GM12878 (cell line): Measurements from ENCODE around the gene GNL3. TPM values are rescaled to one million over a fixed set of nuclear protein-coding genes. Genes with fewer than 3 reads are reported as not detected.
A peak's percentile ranks its signal among the peaks of the same experiment; 100 is the strongest.

Source experiments
- ATAC-seq: fragments of 200-7000 bp; cut with Tn5 transposase; 3 replicates; pipeline ENCODE4 v1.9.1; 2020; ENCODE audit warnings: mild to moderate bottlenecking, moderate library complexity
- BruUV-seq: library from RNA; stranded (reverse); fragments of 400-500 nt; replicated peaks from 2 replicates; lab custom pipeline; 2021; lab: Mats Ljungman, UMichigan
- CTCF ChIA-PET: fragments of 300-600 bp; sonication (Branson Sonifier 250); formaldehyde crosslinking; extraction: SDS; loops from one replicate; lab custom pipeline; 2021; ENCODE audit warnings: inconsistent platforms; lab: Yijun Ruan, JAX
- POLR2A ChIA-PET: fragments of 350-600 bp; formaldehyde crosslinking; extraction: SDS; loops from one replicate; lab custom pipeline; 2021; ENCODE audit warnings: inconsistent platforms; lab: Charles Lee
- RAD21 ChIA-PET: fragments of 300-600 bp; sonication (Branson Sonifier 250); formaldehyde crosslinking; loops from one replicate; lab custom pipeline; 2023; ENCODE audit warnings: antibody characterized with exemption; ENCODE audit not compliant: unreplicated experiment; lab: Charles Lee
- SMC1A ChIA-PET: fragments of 300-600 bp; sonication (Branson Sonifier 250); formaldehyde crosslinking; loops from one replicate; lab custom pipeline; 2023; ENCODE audit not compliant: unreplicated experiment, uncharacterized antibody; lab: Charles Lee
- DNase-seq: peaks from one replicate; pipeline ENCODE4 v3.0.0-alpha.2; 2011; ENCODE audit warnings: low read depth, low spot score
- FAIRE-seq: peaks from 3 replicates; lab custom pipeline; 2011; peaks lifted over from hg19 to GRCh38; lab: Jason Lieb, UNC
- H2AFZ ChIP-seq: 2 replicates; pipeline ENCODE4 v1.6.0; 2011; ENCODE audit warnings: low read depth, low read length, control low read depth; ENCODE audit not compliant: control insufficient read depth
- H3K27ac ChIP-seq: 2 replicates; pipeline ENCODE4 v1.5.1; 2011; ENCODE audit warnings: control low read depth; ENCODE audit not compliant: control insufficient read depth, insufficient read depth
- H3K27me3 ChIP-seq, 2 experiments: replicated peaks in 1 of 2; 2 replicates each; pipeline versions ENCODE4 v1.6.0 to v1.6.1; 2011; ENCODE audit warnings: low read length in 1 of 2; ENCODE audit not compliant: control insufficient read depth in 2 of 2, insufficient read depth in 2 of 2
- H3K36me3 ChIP-seq, 2 experiments: 2 replicates each; pipeline ENCODE4 v1.5.1; 2011; ENCODE audit warnings: low read length in 1 of 2; ENCODE audit not compliant: control insufficient read depth in 2 of 2, insufficient read depth in 2 of 2
- H3K4me1 ChIP-seq: 2 replicates; pipeline ENCODE4 v1.6.1; 2011; ENCODE audit warnings: mild to moderate bottlenecking, low read length, moderate library complexity, mixed read lengths; ENCODE audit not compliant: control insufficient read depth, insufficient read depth
- H3K4me2 ChIP-seq: 2 replicates; pipeline ENCODE4 v1.6.0; 2011; ENCODE audit warnings: control low read depth; ENCODE audit not compliant: control insufficient read depth, insufficient read depth
- H3K4me3 ChIP-seq: fragments of 200-600 bp; sonication (generic); 2 replicates; pipeline ENCODE4 v1.5.1; 2016
- H3K79me2 ChIP-seq: 2 replicates; pipeline ENCODE4 v1.6.0; 2011; ENCODE audit warnings: low read length; ENCODE audit not compliant: control insufficient read depth, insufficient read depth
- H3K9ac ChIP-seq: 2 replicates; pipeline ENCODE4 v1.8.0; 2011; ENCODE audit warnings: low read length, control low read depth, mixed read lengths; ENCODE audit not compliant: control insufficient read depth, insufficient read depth
- H3K9me3 ChIP-seq: replicated peaks from 3 replicates; pipeline ENCODE4 v1.5.1; 2011; ENCODE audit warnings: mild to moderate bottlenecking, low read length; ENCODE audit not compliant: control insufficient read depth, insufficient read depth
- H4K20me1 ChIP-seq: 2 replicates; pipeline ENCODE4 v1.6.0; 2011; ENCODE audit not compliant: control insufficient read depth, insufficient read depth
- EED ChIP-seq: sonication (generic); IDR thresholded peaks from 2 replicates; pipeline ENCODE4 v1.6.1; 2016; ENCODE audit warnings: antibody characterized with exemption, low read depth
- GATAD2B ChIP-seq: fragments of 450-650 bp; conservative IDR thresholded peaks from 2 replicates; pipeline ENCODE4 v1.6.1; 2017; ENCODE audit warnings: low read depth, mild to moderate bottlenecking, moderate library complexity
- JUNB ChIP-seq: IDR thresholded peaks from 2 replicates; pipeline ENCODE4 v1.6.1; 2016; ENCODE audit warnings: antibody characterized with exemption, mild to moderate bottlenecking
- MXI1 ChIP-seq: fragments of 150-350 bp; IDR thresholded peaks from 2 replicates; pipeline ENCODE4 v1.6.1; 2011; ENCODE audit warnings: low read depth, mild to moderate bottlenecking, inconsistent platforms, low read length, improper control_type of control experiment
- NBN ChIP-seq: fragments of 450-650 bp; IDR thresholded peaks from 2 replicates; pipeline ENCODE4 v1.6.1; 2016
- PBX3 ChIP-seq: IDR thresholded peaks from 2 replicates; pipeline ENCODE4 v1.6.1; 2011; ENCODE audit warnings: mild to moderate bottlenecking, low read depth, low read length, moderate library complexity; ENCODE audit not compliant: insufficient replicate concordance
- RUNX3 ChIP-seq: IDR thresholded peaks from 2 replicates; pipeline ENCODE4 v1.6.1; 2012; ENCODE audit warnings: low read length, inconsistent platforms
- TARDBP ChIP-seq: IDR thresholded peaks from 2 replicates; pipeline ENCODE4 v1.6.1; 2016; ENCODE audit warnings: borderline replicate concordance
- TCF3 ChIP-seq: IDR thresholded peaks from 2 replicates; pipeline ENCODE4 v1.6.1; 2012; ENCODE audit warnings: low read depth, mild to moderate bottlenecking, low read length, borderline replicate concordance; ENCODE audit not compliant: insufficient read depth
- ZNF384 ChIP-seq: IDR thresholded peaks from 2 replicates; pipeline ENCODE4 v1.6.1; 2012; ENCODE audit warnings: low read depth, mild to moderate bottlenecking, low read length, improper control_type of control experiment, borderline replicate concordance
- ZNF687 ChIP-seq: fragments of 450-650 bp; IDR thresholded peaks from 2 replicates; pipeline ENCODE4 v1.6.1; 2017; ENCODE audit warnings: mild to moderate bottlenecking, moderate library complexity
- WGBS: methylation state at CpG from one replicate; pipeline ENCODE4 v1.1.6; 2016; ENCODE audit warnings: low lambda C conversion rate; ENCODE audit not compliant: insufficient replicate concordance, insufficient coverage; ENCODE audit errors: missing lambda C conversion rate; 5-methylcytosine and 5-hydroxymethylcytosine counted together
- in situ Hi-C: fragments of 300-500 bp; cut with MboI; formaldehyde crosslinking; loops from 9 replicates; pipeline ENCODE4 v1.14.3; 2018; ENCODE audit warnings: mixed read lengths
- intact Hi-C: fragments of 100-400 bp; cut with micrococcal nuclease; formaldehyde crosslinking; loops from one replicate; pipeline ENCODE4 v1.14.2; 2022; ENCODE audit not compliant: unreplicated experiment
- polyA plus RNA-seq, 11 experiments: library from polyadenylated mRNA; depleted of rRNA in 4 of 11; unstranded in 6 of 11; stranded (reverse) in 5 of 11; fragments of >200 nt; fragmentation: Nextera tagmentation in 4 of 11; fragmentation: Illumina TruSeq in 1 of 11; extraction: Ambion mirVana in 4 of 11; extraction: Trizol in 1 of 11; gene quantifications; 1 replicate in 1 of 11; 2 replicates in 10 of 11; pipeline versions ENCODE4 v1.2.1 to v1.2.3, GENCODE V29; 2011 to 2016; ENCODE audit warnings: inconsistent platforms in 2 of 11, missing spikeins in 2 of 11, low read depth in 1 of 11
- total RNA-seq, 4 experiments: library from RNA; depleted of rRNA in 3 of 4; stranded (reverse); fragments of >200 nt in 3 of 4; fragmentation: Illumina TruSeq in 1 of 4; extraction: Trizol in 1 of 4; gene quantifications; 2 replicates each; pipeline versions ENCODE4 v1.2.1 to v1.2.3, GENCODE V29; 2013 to 2021
- TF ChIP-seq, protein P1 (sequence below): fragments of 450-650 bp; IDR thresholded peaks from 2 replicates; pipeline ENCODE4 v1.6.1; 2017; ENCODE audit warnings: antibody characterized with exemption, mild to moderate bottlenecking, moderate library complexity
- TF ChIP-seq, protein P2 (sequence below): fragments of 150-350 bp; IDR thresholded peaks from 2 replicates; pipeline ENCODE4 v1.6.1; 2014; ENCODE audit warnings: mild to moderate bottlenecking, low read depth, low read length

Gene GNL3
- total and polyA plus RNA-seq, 10 of the 15 experiments (the other 5 are each of a cell fraction or from before 2014, with no cell fraction given): 172 to 368 (median 257) TPM

DNA sequence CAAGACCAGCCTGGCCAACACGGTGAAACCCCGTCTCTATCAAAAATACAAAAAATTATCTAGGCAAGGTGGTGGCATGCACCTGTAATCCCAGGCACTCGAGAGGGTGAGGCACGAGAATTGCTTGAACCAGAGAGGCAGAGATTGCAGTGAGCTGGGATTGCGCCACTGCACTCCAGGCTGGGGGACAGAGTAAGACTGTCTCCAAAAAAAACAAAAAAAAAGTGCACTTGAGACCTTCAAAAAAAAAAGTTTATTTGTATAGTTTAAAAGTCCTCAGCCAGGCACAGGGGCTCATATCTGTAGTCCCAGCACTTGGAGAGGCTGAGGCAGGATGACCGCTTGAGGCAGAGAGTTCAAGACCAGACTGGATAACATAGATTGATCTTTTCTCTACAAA lies 2.2 kb upstream of the GNL3 start:
- FAIRE-seq: no peak
- peaks cover 4 to 25% of the 10 kb centered on the region in 2 experiments for H3K36me3 ChIP-seq
- H3K4me1 ChIP-seq: peaks cover 29% of the 10 kb centered on the region
- no peaks in the 10 kb centered on the region for H4K20me1 ChIP-seq
- H3K9me3 ChIP-seq: no peaks in the 10 kb centered on the region
- no peak for ATAC-seq
- H3K79me2 ChIP-seq: peaks cover 90% of the 10 kb centered on the region
- no peak for DNase-seq
- no peaks in the 10 kb centered on the region for H3K27me3 ChIP-seq
- H2AFZ ChIP-seq: no peak overlapping the region
- H3K4me3 ChIP-seq: peak overlapping the region; percentile 79; the same call in 1 of the 2 replicates
- in situ Hi-C loops (no loop called here), intact Hi-C loops (loop anchor here (10.0 kb wide), 1 partner anchor 229 kb away; the partner anchor contains the start of genes NISCH and TNNC1)
- 100% methylated on average over 6 of the region's 6 CpGs for WGBS
- no TSS peak for BruUV-seq
- ChIA-PET CTCF (interaction anchor here (0.7 to 2.2 kb wide), 2 partner anchors 12 to 225 kb away, joined by 3 to 9 read pairs; no protein-coding TSS in a partner anchor), POLR2A (no interaction called here), RAD21 (interaction anchor here (1.7 kb wide), 1 partner anchor 13 kb away, joined by 6 read pairs; no protein-coding TSS in a partner anchor), SMC1A (interaction anchor here (0.7 to 1.9 kb wide), 3 partner anchors 13 to 24 kb away, joined by 4 to 8 read pairs (median 4); no protein-coding TSS in a partner anchor)
- peak overlapping the region; percentile 35; the same call in 1 of the 2 replicates for H3K27ac ChIP-seq
- no peak overlapping the region; the same call in 1 of the 2 replicates for H3K4me2 ChIP-seq
- no peak overlapping the region for H3K9ac ChIP-seq
- TF ChIP-seq EED: no peak
- no peak for TF ChIP-seq NBN
- TF ChIP-seq GATAD2B: no peak
- no peak for TF ChIP-seq JUNB
- TF ChIP-seq MXI1: no peak
- TF ChIP-seq ZNF384: no peak
- TF ChIP-seq TARDBP: no peak
- TF ChIP-seq, protein P1, sequence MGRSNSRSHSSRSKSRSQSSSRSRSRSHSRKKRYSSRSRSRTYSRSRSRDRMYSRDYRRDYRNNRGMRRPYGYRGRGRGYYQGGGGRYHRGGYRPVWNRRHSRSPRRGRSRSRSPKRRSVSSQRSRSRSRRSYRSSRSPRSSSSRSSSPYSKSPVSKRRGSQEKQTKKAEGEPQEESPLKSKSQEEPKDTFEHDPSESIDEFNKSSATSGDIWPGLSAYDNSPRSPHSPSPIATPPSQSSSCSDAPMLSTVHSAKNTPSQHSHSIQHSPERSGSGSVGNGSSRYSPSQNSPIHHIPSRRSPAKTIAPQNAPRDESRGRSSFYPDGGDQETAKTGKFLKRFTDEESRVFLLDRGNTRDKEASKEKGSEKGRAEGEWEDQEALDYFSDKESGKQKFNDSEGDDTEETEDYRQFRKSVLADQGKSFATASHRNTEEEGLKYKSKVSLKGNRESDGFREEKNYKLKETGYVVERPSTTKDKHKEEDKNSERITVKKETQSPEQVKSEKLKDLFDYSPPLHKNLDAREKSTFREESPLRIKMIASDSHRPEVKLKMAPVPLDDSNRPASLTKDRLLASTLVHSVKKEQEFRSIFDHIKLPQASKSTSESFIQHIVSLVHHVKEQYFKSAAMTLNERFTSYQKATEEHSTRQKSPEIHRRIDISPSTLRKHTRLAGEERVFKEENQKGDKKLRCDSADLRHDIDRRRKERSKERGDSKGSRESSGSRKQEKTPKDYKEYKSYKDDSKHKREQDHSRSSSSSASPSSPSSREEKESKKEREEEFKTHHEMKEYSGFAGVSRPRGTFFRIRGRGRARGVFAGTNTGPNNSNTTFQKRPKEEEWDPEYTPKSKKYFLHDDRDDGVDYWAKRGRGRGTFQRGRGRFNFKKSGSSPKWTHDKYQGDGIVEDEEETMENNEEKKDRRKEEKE: no peak
- TF ChIP-seq TCF3: no peak
- TF ChIP-seq, protein P2, sequence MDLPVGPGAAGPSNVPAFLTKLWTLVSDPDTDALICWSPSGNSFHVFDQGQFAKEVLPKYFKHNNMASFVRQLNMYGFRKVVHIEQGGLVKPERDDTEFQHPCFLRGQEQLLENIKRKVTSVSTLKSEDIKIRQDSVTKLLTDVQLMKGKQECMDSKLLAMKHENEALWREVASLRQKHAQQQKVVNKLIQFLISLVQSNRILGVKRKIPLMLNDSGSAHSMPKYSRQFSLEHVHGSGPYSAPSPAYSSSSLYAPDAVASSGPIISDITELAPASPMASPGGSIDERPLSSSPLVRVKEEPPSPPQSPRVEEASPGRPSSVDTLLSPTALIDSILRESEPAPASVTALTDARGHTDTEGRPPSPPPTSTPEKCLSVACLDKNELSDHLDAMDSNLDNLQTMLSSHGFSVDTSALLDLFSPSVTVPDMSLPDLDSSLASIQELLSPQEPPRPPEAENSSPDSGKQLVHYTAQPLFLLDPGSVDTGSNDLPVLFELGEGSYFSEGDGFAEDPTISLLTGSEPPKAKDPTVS: no peak
- no peak for TF ChIP-seq ZNF687
- TF ChIP-seq PBX3: no peak
- no peak for TF ChIP-seq RUNX3
